SK-N-SH treated with all-trans-retinoic acid at 6 μM for 48 hours (cell line): ENCODE data around the gene FOXA1.
"Not testable (repeated sequence)": the region's sequence is repeated elsewhere in the genome, so short reads cannot be mapped to it uniquely, and the experiment has no call there.

Experiments
- ATAC-seq: fragments of 200-7000 bp; cut with Tn5 transposase; 3 replicates; pipeline ENCODE4 v1.9.1; 2020; ENCODE audit warnings: mild to moderate bottlenecking, moderate library complexity
- ARNTL ChIP-seq: fragments of 450-650 bp; formaldehyde crosslinking; IDR thresholded peaks from 2 replicates; pipeline ENCODE4 v1.5.0; 2020; ENCODE audit warnings: low read depth, mild to moderate bottlenecking, moderate library complexity, borderline replicate concordance
- BACH2 ChIP-seq: fragments of 250-450 bp; sonication (Bioruptor Pico); IDR thresholded peaks from 2 replicates; pipeline ENCODE4 v1.9.0; 2021; ENCODE audit warnings: mild to moderate bottlenecking, borderline replicate concordance
- CSDC2 ChIP-seq: fragments of 250-450 bp; sonication (Bioruptor Pico); IDR thresholded peaks from 2 replicates; pipeline ENCODE4 v1.5.0; 2020; ENCODE audit warnings: mild to moderate bottlenecking, moderate library complexity
- GLIS3 ChIP-seq: fragments of 250-450 bp; sonication (Bioruptor Pico); IDR thresholded peaks from 2 replicates; pipeline ENCODE4 v1.5.0; 2020; ENCODE audit warnings: mild to moderate bottlenecking, moderate library complexity
- ISL1 ChIP-seq: fragments of 250-450 bp; sonication (Bioruptor Pico); IDR thresholded peaks from 2 replicates; pipeline ENCODE4 v2.1.2; 2022; ENCODE audit warnings: mild to moderate bottlenecking, moderate library complexity
- OSR1 ChIP-seq: fragments of 250-450 bp; sonication (Bioruptor Pico); IDR thresholded peaks from 2 replicates; pipeline ENCODE4 v1.8.0; 2022; ENCODE audit warnings: moderate library complexity, mild to moderate bottlenecking, inconsistent platforms
- RARB ChIP-seq: fragments of 250-450 bp; sonication (Bioruptor Pico); IDR thresholded peaks from 2 replicates; pipeline ENCODE4 v1.8.0; 2021; ENCODE audit warnings: mild to moderate bottlenecking, moderate library complexity
- SNAI2 ChIP-seq: fragments of 250-450 bp; sonication (Bioruptor Pico); IDR thresholded peaks from 2 replicates; pipeline ENCODE4 v1.5.0; 2020; ENCODE audit warnings: mild to moderate bottlenecking, moderate library complexity
- ZC3H10 ChIP-seq: fragments of 250-450 bp; sonication (Bioruptor Pico); IDR thresholded peaks from 2 replicates; pipeline ENCODE4 v1.5.1; 2021; ENCODE audit warnings: mild to moderate bottlenecking, moderate library complexity
- ZFP3 ChIP-seq: fragments of 250-450 bp; sonication (Bioruptor Pico); IDR thresholded peaks from 2 replicates; pipeline ENCODE4 v1.5.0; 2020; ENCODE audit warnings: mild to moderate bottlenecking, moderate library complexity
- ZNF565 ChIP-seq: fragments of 450-650 bp; formaldehyde crosslinking; conservative IDR thresholded peaks from 2 replicates; pipeline ENCODE4 v1.5.0; 2020; ENCODE audit warnings: low read depth, mild to moderate bottlenecking, moderate library complexity
- ZNF70 ChIP-seq: fragments of 450-650 bp; formaldehyde crosslinking; IDR thresholded peaks from 2 replicates; pipeline ENCODE4 v1.5.0; 2020; ENCODE audit warnings: mild to moderate bottlenecking, moderate library complexity
- ZNF8 ChIP-seq: fragments of 450-650 bp; formaldehyde crosslinking; IDR thresholded peaks from 2 replicates; pipeline ENCODE4 v1.5.0; 2020; ENCODE audit warnings: mild to moderate bottlenecking, moderate library complexity
- TF ChIP-seq, protein P1 (sequence below): fragments of 250-450 bp; sonication (Bioruptor Pico); IDR thresholded peaks from 2 replicates; pipeline ENCODE4 v1.8.0; 2021; ENCODE audit warnings: low read depth, mild to moderate bottlenecking, moderate library complexity, borderline replicate concordance
- TF ChIP-seq, protein P2 (sequence below): fragments of 250-450 bp; sonication (Bioruptor Pico); IDR thresholded peaks from 2 replicates; pipeline ENCODE4 v1.5.1; 2021; ENCODE audit warnings: mild to moderate bottlenecking, moderate library complexity
- TF ChIP-seq, protein P3 (sequence below): fragments of 250-450 bp; sonication (Bioruptor Pico); IDR thresholded peaks from 2 replicates; pipeline ENCODE4 v1.8.0; 2020; ENCODE audit warnings: mild to moderate bottlenecking, moderate library complexity, borderline replicate concordance
- TF ChIP-seq, protein P4 (sequence below): fragments of 250-450 bp; sonication (Bioruptor Pico); IDR thresholded peaks from 2 replicates; pipeline ENCODE4 v1.5.1; 2020; ENCODE audit warnings: low read depth, mild to moderate bottlenecking, moderate library complexity

FOXA1 gene

DNA sequence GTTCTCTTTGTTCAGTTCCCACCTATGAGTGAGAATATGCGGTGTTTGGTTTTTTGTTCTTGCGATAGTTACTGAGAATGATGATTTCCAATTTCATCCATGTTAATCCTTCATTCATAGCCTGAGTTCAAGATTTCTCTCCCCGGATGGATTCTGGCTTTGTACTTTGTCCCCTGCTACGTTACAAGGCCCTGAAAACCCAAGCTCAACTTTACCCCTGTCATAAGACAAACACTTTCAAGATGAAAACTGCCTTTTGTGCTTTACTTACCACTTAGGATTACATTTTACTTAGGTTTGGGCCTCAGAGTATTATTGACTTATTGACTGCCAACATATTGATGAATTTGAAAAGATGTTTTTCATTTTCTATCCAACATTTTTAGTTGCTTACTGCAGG is 36.3 kb downstream of the FOXA1 start:
- TF ChIP-seq BACH2 (CRISPR knock-in tag) = no peak
- TF ChIP-seq, protein P1, sequence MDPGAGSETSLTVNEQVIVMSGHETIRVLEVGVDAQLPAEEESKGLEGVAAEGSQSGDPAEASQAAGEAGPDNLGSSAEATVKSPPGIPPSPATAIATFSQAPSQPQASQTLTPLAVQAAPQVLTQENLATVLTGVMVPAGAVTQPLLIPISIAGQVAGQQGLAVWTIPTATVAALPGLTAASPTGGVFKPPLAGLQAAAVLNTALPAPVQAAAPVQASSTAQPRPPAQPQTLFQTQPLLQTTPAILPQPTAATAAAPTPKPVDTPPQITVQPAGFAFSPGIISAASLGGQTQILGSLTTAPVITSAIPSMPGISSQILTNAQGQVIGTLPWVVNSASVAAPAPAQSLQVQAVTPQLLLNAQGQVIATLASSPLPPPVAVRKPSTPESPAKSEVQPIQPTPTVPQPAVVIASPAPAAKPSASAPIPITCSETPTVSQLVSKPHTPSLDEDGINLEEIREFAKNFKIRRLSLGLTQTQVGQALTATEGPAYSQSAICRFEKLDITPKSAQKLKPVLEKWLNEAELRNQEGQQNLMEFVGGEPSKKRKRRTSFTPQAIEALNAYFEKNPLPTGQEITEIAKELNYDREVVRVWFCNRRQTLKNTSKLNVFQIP = no peak
- no peak for TF ChIP-seq OSR1 (CRISPR knock-in tag)
- TF ChIP-seq, protein P2, sequence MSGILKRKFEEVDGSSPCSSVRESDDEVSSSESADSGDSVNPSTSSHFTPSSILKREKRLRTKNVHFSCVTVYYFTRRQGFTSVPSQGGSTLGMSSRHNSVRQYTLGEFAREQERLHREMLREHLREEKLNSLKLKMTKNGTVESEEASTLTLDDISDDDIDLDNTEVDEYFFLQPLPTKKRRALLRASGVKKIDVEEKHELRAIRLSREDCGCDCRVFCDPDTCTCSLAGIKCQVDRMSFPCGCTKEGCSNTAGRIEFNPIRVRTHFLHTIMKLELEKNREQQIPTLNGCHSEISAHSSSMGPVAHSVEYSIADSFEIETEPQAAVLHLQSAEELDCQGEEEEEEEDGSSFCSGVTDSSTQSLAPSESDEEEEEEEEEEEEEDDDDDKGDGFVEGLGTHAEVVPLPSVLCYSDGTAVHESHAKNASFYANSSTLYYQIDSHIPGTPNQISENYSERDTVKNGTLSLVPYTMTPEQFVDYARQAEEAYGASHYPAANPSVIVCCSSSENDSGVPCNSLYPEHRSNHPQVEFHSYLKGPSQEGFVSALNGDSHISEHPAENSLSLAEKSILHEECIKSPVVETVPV (CRISPR knock-in tag) = no peak
- no peak for TF ChIP-seq RARB (CRISPR knock-in tag)
- TF ChIP-seq, protein P3, sequence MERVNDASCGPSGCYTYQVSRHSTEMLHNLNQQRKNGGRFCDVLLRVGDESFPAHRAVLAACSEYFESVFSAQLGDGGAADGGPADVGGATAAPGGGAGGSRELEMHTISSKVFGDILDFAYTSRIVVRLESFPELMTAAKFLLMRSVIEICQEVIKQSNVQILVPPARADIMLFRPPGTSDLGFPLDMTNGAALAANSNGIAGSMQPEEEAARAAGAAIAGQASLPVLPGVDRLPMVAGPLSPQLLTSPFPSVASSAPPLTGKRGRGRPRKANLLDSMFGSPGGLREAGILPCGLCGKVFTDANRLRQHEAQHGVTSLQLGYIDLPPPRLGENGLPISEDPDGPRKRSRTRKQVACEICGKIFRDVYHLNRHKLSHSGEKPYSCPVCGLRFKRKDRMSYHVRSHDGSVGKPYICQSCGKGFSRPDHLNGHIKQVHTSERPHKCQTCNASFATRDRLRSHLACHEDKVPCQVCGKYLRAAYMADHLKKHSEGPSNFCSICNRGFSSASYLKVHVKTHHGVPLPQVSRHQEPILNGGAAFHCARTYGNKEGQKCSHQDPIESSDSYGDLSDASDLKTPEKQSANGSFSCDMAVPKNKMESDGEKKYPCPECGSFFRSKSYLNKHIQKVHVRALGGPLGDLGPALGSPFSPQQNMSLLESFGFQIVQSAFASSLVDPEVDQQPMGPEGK (CRISPR knock-in tag) = no peak
- no peak for TF ChIP-seq ZFP3 (CRISPR knock-in tag)
- TF ChIP-seq ZNF565 (CRISPR knock-in tag) = no peak
- TF ChIP-seq SNAI2 = no peak
- TF ChIP-seq GLIS3 (CRISPR knock-in tag) = no peak
- TF ChIP-seq ARNTL (CRISPR knock-in tag) = no peak
- ATAC-seq = no peak

DNA sequence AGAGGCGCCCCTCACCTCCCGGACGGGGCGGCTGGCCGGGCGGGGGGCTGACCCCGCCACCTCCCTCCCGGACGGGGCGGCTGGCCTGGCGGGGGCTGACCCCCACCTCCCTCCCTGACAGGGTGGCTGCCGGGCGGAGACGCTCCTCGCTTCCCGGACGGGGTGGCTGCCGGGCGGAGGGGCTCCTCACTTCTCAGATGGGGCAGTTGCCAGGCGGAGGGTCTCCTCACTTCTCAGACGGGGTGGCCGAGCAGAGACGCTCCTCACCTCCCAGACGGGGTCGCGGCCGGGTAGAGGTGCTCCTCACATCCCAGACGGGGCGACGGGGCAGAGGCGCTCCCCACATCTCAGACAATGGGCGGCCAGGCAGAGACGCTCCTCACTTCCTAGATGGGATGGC is 39.5 kb downstream of the FOXA1 start:
- not testable (repeated sequence) for ATAC-seq

DNA sequence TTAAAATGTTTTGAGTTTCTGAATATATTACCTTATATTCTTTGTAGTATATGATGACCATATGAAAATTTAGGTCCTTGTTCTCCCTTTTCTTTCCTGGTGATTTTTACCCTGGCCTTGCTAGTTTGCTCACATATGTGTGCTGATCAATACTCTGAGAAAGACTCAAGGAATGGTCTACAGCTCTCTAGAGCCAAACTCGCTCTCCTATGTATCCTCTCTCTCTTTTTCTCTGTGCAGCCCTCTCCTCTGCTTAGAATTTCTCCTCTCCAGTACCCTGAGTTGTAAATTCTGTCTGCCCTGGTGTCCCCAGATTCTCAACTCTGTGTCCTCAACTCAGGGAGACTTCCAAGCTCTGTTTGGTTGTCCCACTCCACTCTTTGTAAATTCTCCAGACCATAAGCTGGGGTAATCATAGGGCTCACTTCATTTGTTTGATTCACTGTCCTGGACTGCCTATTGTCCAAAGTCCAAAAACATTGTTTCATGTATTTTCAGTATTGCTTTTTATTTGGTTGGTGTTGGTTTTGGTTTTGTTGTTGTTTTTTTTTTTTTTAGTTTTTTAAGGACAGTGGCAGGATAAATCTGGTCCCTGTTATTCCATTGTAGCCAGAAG is 41.0 kb downstream of the FOXA1 start:
- no peak for ATAC-seq
- TF ChIP-seq ZNF70 (no peak), SNAI2 (no peak), ZFP3 (CRISPR knock-in tag) (no peak), ZNF565 (CRISPR knock-in tag) (no peak)

DNA sequence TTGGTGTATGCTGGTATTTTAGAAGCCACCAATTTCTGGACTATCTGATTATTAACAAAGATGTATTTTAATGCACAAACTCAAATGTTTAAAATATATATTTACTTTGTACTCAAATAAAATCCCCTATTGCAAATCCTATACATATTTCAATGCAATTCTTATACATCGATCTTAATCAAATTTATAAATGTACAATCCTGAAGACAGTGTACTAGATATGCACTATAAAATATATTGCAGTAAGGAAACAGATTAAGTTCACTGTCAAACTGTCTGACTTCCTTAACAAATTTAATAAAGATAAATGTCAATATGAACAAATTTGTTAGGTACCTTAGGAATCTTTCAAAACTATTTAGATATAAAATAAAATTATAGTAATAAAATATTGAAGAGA is 43.9 kb downstream of the FOXA1 start:
- no peak for ATAC-seq
- no peak for TF ChIP-seq ZNF565 (CRISPR knock-in tag)
- no peak for TF ChIP-seq ISL1 (CRISPR knock-in tag)
- TF ChIP-seq, protein P1 = no peak
- TF ChIP-seq GLIS3 (CRISPR knock-in tag) = no peak

DNA sequence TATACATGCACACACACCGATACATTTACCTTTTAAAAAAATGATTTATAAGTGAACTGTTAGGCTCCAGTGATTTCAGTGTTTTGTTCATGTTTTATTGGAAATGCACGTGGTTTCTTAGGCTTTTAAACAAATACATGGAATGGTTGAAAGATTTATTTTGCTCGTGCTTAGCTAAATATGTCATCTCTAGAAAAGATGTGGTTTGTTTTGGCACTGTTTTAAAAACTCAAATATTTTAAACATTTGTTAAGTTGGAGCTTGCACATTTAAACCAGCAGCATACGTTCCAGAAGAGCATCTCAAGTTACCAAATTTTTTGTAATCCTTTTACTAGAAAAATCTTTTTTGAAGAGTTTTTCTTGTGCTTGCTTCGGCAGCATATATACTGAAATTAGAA is 44.5 kb downstream of the FOXA1 start:
- TF ChIP-seq ZC3H10 = no peak
- TF ChIP-seq BACH2 (CRISPR knock-in tag) = no peak
- TF ChIP-seq GLIS3 (CRISPR knock-in tag) = no peak
- no peak for TF ChIP-seq ISL1 (CRISPR knock-in tag)
- TF ChIP-seq RARB (CRISPR knock-in tag) = no peak
- TF ChIP-seq ZNF565 (CRISPR knock-in tag) = no peak
- no peak for TF ChIP-seq ZFP3 (CRISPR knock-in tag)
- ATAC-seq = no peak

DNA sequence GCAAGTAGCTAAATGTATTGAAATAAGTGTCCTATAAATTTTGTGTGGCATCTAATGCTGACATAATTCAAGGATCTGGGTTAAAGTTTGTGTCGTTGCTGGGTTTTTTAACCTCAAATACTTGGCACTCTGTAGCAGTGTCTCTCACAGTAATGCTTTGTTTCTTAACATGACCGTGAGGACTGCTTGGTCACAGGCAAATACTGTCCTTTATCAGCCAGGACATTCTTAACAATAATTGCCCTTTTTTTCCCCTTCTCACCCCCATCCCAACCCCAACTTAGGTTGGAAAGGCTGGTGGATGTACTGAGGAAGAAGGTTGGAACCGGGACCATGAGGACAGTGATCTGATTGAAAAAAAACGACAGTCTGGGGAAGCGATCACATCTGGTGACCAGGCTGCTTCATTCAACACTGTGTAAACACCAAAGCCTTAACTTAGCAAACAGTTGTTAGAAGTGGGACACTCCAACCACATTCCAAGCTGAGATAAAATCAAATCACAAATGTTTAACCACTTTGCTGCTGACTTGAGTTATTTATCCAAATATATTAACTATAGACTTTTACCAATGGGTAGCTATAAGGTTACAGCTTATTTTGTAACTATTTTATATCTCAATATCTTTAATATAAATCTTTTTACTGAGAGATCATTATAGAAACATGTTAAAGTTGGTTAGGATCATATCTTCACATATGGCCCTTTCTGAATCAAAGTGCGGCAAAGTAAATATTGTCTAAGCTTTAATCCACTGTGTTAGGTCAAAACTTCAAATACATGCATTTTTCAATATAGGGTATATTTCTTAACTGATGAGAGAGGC is 48.2 kb downstream of the FOXA1 start:
- TF ChIP-seq CSDC2 = no peak
- TF ChIP-seq, protein P1 = no peak
- TF ChIP-seq ZNF565 (CRISPR knock-in tag) = no peak
- no peak for TF ChIP-seq ARNTL (CRISPR knock-in tag)
- TF ChIP-seq, protein P3 (CRISPR knock-in tag) = no peak
- TF ChIP-seq ZNF70 = no peak
- no peak for TF ChIP-seq ZNF8 (CRISPR knock-in tag)
- TF ChIP-seq, protein P4, sequence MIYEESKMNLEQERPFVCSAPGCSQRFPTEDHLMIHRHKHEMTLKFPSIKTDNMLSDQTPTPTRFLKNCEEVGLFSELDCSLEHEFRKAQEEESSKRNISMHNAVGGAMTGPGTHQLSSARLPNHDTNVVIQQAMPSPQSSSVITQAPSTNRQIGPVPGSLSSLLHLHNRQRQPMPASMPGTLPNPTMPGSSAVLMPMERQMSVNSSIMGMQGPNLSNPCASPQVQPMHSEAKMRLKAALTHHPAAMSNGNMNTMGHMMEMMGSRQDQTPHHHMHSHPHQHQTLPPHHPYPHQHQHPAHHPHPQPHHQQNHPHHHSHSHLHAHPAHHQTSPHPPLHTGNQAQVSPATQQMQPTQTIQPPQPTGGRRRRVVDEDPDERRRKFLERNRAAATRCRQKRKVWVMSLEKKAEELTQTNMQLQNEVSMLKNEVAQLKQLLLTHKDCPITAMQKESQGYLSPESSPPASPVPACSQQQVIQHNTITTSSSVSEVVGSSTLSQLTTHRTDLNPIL (CRISPR knock-in tag) = no peak
- no peak for ATAC-seq
